NCI-H2227 treated with DMSO at 0.1 percent for 48 hours (cell line): Measurements from ENCODE around the gene PCBP3.
"Not testable (repeated sequence)": the region's sequence is repeated elsewhere in the genome, so short reads cannot be mapped to it uniquely, and the experiment has no call there.

Source experiments
- DNase-seq: peaks from one replicate; lab custom pipeline; 2025; lab: John Stamatoyannopoulos, UW

Gene PCBP3

DNA sequence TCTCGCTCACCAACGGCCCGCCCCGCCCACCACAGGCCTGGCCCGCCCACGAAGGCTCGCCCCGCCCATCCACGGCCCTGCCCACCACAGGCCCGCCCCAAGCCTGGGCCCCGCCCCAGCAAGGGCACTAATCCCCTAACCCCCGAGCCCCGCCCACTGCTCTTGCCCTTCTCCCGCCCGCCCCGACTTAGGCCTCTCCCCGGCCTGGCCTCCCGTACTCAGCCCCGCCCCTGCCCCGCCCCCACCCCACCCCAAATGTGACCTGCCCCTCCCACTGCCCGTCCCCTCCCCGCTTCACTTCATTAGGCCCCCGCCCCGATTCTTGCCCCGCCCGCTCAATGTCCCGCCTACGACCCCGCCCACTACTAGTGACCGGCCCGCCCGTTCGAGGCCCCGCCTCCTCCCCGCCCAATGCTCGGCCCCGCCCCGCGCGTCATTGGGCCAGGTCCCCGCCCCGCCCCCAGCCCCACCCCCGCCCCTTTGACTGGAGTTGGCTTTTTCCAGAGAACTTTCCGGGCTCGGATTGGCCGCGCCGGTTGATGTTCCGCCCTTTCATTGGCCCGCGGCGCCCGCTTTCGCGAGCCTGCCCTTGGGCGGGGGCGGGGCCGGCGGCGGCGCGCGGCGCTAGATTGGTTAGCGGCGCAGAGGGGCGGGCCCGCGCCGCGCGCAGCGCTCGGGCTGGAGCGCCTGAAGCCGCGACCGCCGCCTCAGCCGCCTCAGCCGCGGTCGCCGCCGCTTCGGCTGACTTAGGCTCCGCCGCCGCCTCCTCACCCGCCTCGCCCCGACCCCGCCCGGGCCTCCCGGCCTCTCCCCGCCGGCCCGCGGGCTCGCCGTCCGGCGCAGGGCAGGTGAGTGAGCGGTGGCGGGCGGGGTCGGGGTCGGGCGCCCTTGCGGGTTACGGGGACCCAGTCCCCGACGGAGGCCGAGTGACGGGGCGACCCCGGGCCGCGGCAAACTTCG is at the start of gene PCBP3:
Gene PCBP3 (plus strand): TSS at position 705 of the 960 bp plus-strand sequence. CDS start 206,361 bp downstream, outside the sequence.
- DNase-seq: peak; percentile 99

DNA sequence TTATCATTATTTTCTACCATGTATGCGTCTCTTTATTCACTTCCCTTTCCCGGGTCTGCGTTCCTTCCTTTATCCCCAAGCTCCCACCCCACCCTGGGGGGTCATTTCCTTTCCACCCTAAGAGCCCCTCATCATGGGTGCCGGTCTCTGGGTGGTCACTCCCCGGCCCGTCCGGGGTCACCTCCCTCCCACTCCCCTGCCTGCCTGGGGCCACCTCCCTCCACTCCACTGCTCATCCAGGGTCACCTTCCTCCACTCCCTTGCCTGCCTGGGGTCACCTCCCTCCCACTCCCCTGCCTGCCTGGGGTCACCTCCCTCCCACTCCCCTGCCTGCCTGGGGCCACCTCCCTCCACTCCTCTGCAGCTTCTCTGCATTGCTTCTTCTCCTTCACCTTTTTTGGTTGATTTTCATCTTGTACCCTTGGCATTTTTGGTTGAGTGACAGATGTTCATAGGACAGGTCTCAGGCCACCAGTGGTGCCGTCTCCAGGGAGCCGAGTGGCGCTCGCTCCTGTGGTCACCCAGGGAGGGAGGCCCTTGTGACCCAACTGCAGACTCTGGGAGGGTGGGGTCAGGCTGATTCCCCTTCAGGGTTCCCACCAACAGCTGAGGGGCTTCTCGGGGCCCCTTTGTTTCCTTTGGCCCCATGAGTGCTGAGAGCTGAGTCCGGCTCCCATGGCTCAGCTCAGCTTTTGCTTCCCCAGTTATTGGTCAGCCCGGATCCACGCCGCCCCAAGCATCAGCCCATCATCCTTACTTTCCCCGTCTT is 48.6 kb upstream of the PCBP3 start:
- DNase-seq: no peak

DNA sequence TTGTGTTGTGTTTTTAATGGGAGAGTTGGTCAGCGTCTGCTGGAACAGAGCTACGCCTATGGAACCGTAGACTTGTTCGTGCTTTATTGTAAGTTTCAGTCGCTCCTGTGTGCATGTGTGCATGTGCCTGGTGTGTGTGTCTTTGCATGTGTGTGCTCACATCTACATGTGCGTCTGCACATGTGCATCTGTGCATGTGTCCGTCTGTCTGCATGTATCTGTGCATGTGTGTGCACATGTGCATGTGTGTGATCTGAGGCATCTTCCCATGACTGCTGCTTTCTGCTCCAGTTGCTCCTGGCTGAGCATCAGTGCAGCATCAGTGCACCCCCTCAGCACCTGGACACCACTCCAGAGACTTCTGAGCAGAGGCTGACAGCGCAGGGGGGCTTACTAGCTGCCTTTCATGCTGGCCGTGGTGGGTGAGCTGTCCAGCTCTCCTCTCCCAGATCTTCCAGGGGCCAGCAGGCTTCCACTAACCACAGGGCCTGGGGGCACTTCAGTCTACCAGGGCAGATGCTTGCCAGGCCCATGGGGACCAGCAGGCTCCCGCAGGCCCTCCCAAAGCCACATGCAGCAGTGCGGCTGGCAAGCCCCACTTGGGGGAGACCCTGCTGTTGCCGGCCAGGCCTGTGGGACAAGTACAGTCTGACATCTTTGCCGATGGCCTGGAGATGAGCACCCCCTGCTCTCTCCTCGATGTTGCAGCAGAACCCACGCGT is 47.8 kb upstream of the PCBP3 start:
- no peak for DNase-seq

DNA sequence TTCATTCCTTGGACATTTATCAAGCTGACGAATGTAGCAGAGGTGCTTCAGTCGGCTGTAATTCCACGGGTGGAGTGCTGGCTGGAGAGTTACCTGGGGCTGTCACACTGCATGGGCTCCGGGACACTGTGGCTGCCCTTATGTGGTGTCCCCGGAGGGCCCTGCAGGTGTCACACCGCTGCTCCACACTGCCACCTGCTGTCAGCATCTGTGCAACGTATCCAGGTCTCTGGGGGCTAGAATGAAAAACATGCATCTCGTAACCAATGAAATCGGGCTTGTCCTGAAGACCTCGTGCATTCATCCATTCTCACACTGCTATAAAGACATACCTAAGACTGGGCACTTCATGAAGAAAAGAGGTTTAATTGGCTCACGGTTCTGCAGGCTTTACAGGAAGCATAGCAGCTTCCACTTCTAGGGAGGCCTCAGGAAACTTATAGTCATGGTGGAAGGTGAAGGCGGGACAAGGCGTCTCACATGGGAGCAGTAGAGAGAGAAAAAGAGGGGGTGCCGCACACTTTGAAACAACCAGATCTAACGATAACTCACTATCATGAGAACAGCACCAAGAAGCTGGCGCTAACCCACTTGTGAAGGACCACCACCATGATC is 46.7 kb upstream of the PCBP3 start:
- no peak for DNase-seq

DNA sequence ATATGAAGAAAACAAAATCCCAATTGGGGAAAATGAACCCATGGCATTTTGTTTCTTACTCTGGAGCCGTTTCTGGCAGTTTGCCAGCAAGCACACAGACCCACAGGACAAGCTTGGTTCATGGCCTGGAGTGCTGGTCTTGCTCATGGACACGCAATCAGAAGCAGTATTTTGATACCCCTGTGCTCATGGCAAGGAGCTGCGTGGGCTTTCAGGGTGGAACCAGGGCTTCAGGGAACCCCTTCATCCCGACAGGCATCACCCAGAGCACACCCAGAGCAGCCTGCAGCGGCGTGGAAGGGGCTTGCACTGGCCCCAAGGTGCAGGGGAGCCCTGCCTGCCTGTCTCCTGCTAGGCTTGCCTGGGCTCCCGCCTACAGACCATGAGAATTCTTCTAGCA is 45.4 kb upstream of the PCBP3 start:
- DNase-seq: no peak

DNA sequence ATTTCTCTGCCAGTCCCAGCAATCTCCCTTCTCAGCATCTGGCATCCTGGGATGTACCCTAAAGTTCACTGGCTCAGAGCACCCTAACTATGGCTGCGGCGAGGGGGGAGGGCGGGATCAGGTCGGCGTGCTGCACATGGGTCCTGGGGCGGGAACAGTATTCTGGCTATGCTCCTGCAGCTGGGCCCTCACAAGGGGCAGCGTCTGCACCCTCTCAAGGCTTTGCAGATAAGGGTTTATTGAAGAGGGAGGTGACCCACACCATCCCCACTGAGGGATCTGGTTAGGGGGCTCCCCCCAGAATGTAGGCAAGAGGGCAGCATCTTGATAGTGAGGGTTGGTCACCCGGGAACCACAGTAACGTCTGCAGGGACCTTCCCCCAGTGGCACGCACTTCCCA is 44.9 kb upstream of the PCBP3 start:
- no peak for DNase-seq

DNA sequence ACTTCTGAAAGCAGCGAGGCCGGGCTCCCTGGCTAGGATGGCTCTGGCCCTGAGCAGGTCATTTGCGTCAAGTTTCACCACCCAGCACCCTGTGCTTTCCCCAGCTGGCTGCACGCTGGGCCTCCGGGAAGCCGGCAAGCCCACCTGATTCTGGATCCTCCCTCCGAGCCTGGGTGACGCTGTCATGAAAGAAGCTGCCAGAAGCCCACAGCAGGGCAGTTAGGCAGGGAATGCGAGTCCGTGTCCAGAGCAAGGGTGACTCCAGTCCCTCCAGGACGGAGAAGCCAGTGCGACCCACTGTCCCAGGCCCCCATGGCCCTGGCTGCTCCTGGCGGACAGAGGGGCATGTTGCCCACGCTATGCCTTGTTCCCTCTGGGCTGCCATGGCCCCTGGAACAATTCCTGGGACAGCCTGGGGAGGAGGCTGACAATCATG is 44.4 kb upstream of the PCBP3 start:
- DNase-seq: no peak

DNA sequence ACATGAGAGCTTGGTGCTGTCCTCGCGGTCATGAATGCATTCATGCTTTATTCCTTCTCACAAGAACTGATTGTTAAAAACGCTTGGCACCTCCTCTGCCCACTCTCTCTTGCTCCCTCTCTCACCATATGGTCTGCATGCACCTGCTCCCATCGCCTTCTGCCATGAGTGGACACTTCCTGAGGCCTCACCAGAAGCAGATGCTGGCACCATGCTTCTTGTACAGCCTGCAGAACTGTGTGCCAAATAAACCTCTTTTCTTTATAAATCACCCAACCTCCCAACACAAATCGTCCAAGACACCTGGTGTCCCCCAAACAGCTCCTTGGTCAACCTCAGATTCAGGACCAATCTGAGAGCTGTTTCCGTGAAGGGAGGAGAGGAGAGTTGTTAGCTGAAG is 43.3 kb upstream of the PCBP3 start:
- DNase-seq: no peak

DNA sequence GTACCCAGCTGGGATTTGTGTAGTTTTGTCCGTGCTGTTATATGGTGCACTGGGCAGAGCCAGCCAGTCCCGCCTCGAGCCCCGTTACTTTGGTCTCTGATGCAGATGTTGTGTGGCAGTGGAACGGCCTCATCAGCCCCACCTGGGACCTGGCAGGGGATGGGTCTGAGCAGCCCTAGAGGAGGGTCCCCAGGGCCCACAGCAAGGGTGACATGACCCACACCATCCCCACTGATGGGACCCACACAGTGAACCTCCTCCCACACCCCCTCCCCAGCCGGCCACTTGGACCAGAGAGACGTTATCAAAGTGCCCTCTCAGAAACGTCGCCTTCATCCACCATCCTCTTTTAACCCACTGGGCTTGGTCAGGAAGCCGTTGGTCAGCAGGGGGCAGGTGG is 42.0 kb upstream of the PCBP3 start:
- no peak for DNase-seq

DNA sequence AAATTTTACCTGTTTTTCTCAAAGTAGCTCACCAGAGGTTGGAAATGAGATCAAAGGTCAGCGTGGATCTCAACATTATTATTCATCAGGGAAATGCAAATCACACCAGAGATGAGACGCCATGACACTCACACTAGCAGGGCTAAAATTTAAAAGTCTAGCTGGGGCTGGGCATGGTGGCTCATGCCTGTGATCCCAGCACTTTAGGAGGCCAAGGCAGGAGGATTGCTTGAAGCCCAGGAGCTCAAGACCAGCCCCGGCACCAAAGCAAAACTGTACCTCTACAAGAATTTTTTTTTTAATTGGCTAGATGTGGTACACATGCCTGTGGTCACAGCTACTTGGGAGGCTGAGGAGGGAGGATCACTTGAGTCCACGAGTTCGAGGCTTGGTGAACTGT is 41.4 kb upstream of the PCBP3 start:
- no peak for DNase-seq

DNA sequence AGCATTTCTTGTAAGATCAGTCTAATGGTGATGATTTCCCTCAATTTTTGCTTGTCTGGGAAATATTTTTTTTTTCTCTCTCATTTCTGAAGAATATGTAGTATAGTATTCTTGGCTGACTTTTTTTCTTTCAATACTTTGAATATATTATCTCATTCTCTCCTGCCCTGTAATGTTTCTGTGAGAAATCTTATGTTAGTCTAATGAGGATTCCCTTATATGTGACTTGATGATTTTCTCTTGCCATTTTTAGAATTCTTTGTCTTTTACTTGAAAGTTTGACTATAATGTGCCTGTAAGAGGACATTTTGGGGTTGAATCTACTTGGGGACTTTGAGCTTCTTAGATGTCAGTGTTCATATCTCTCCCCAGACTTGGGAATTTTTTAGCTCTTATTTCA is 40.0 kb upstream of the PCBP3 start:
- DNase-seq: no peak

DNA sequence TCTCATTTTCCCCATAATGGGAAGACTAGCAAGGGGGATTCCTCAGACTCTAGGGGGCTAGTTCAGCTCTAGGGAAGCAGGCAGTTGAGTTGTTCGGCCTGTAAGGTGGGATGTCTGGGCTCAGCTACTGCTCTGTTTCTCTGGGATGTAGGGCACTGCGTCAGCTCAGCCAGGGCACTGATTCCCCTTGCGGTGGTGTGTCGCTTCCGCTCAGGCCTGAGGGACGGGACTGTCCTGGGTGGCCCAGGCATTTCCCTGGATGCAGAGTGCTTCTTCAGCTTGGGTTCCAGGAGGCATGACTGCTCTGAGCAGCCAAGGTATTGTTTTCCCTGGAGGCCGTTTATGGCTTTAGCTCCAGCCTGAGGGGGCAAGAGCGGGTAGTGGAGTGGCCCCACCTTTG is 38.8 kb upstream of the PCBP3 start:
- not testable (repeated sequence) for DNase-seq

DNA sequence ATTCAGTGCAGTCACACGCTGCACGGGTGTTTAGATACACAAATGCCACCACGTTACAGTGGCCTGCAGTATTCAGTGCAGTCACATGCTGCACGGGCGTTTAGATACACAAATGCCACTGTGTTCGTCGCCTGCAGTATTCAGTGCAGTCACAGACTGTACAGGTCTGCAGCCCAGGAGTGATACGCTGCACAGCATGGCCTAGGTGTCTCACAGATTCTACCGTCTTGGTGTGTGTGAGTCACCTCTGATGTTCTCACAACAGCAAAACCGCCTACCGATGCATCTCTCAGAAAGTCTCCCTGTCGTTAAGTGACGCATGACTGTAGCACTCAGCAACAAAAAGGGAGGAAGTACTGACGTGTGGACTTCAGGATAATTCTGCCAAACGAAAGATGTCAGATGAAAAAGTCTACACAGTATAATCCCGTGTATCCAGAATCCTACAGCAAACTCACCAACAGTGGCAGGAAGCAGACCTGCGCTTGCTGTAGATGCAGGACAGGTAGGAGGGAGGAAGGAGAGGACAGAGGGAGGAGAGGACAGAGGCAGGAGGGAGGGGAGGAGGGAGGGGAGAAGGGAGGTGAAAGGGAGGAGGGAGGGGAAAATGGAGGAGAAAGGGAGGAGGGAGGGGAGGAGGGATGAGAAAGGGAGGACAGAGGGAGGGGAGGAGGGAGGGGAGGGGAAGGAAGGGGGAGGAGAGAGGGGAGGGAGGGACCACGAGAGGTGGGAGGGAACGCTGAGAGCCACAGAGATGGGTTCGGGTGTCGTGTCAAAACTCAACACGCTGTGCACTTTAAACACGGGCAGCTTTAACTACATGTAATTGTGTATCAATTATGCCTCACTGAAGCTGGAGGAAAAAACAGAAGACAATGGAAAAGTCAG is 36.3 kb upstream of the PCBP3 start:
- no peak for DNase-seq

DNA sequence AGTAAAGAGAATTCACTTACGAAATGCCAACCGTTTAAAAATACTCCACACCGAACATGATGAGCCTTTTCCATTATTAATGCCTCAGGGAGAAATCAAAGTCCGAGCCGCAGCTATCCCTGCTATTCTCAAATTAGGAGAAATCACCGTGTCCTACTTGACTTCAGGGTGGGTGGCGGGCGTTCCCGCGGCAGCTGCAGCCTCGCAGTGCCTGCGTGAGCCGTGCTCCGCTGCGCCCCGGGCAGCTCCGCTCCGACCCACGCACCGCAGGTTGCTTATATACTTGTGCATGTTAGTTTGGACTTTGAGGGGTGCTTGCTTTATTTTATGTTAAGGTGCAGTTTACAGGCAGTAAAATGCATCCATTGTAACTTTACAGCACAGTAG is 35.6 kb upstream of the PCBP3 start:
- DNase-seq: no peak

DNA sequence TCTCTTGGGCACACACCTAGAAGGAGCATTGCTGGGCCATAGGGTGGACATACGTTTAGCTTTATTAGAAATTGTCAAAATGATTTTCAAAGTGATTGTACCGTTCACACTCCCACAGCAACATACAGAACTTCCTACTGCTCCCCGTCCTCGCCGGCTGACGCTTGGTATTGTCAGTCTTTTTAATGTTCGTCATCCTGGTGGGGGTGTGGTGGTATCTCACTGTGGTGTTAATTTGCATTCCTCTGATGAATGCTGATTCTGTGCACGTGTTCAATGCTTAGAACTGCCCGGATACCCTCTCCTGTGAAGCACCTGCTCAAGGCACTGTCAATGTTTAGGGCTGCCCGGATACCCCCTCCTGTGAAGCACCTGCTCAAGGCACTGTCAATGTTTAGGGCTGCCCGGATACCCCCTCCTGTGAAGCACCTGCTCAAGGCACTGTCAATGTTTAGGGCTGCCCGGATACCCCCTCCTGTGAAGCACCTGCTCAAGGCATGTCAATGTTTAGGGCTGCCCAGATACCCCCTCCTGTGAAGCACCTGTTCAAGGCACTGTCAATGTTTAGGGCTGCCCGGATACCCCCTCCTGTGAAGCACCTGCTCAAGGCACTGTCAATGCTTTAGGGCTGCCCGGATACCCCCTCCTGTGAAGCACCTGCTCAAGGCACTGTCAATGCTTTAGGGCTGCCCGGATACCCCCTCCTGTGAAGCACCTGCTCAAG is 34.6 kb upstream of the PCBP3 start:
- not testable (repeated sequence) for DNase-seq

DNA sequence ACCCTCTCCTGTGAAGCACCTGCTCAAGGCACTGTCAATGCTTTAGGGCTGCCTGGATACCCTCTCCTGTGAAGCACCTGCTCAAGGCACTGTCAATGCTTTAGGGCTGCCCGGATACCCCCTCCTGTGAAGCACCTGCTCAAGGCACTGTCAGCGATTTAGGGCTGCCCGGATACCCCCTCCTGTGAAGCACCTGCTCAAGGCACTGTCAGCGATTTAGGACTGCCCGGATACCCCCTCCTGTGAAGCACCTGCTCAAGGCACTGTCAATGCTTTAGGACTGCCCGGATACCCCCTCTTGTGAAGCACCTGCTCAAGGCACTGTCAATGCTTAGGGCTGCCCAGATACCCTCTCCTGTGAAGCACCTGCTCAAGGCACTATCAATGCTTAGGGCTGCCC is 33.9 kb upstream of the PCBP3 start:
- not testable (repeated sequence) for DNase-seq

DNA sequence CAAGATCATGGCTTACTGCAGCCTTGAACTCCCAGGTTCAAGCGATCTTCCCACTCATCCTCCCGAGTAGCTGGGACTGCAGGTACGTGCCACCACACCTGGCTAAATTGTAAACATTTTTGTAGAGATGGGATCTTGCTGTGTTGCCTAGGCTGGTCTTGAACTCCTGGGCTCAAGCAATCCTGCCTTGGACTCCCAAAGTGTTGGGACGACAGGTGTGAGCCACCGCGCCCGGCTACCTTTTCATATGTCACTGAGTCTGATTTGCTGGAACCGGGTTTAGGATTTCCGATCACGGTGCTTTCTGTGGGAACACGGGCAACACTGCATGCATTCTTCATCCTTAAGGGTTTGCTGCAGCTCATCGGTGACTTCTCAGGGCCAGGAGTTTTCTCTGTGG is 32.2 kb upstream of the PCBP3 start:
- DNase-seq: no peak

DNA sequence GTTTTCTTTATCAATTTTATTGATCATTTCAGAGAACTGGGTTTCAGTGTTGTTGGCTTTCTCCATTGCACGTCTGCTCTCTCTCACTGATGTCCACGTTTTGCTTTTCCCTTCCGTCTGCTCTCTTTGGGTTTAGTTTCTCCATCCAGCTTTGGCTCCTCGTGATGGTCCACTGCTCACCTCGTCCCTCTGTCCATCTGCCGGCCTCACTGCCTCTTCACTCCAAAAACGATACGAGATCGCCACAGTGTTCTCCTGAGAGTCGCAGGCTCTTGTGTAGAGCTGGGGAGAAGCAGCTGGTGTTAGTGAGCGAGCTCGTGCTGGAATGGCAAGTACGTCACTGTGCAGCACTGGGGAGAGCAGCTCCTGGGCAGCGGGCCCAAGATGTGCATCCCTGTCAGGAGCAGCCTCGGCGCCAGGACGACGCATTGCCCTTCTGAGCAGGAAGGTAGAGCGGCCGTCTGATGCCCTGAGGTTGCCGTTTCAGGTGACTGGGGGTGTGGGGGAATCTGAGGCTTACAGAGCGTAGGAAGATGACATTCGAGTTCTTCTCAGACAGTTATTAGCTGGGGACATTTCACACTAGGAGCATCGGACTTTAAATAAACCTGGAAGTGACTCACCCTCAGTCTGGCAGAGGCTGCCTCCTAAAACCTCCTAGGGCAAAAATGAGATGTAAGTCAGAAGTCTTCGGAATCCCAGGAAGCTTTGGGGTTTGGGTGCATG is 31.4 kb upstream of the PCBP3 start:
- DNase-seq: no peak

DNA sequence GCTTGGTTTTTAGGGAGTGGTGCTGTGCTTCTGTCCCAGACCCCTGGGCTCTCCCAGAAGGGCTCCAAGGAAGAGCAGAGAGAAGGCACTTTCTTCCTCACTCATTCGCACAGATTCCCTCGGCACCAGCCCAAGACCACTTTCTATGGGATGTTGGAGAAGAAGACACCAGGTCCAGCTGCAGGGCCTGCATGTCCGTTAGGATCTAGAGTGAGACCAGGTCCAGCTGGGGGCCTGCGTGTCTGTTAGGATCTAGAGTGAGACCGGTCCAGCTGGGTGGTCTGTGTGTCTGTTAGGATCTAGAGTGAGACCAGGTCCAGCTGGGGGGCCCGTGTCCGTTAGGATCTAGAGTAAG is 30.9 kb upstream of the PCBP3 start:
- DNase-seq: not testable (repeated sequence)

DNA sequence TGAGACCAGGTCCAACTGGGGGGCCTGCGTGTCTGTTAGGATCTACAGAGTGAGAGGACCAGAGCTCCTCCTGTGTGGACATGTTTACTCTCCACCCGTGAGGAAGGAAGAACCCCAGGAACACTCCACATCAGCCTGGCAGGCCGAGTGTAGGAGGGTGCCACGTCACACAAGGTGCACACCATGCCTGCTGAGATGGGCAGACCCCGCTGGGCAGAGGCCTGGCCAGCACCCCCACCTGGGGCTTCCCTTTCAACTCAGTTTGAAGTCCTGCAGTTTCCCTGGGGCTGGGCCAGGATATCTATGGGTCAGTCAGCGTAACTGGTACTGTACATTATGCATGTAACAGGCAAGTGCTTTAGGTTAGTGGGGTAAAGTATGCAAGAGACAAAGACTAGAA is 30.1 kb upstream of the PCBP3 start:
- DNase-seq: no peak
